HEK293 (cell line): ENCODE results near the gene TNFRSF9.

Experiments
- CTCF ChIA-PET: fragments of 350-600 bp; formaldehyde crosslinking; extraction: SDS; loops from one replicate; lab custom pipeline; 2021; ENCODE audit warnings: antibody characterized with exemption; lab: Yijun Ruan, JAX
- POLR2A ChIA-PET: fragments of 300-600 bp; formaldehyde crosslinking; extraction: SDS; loops from one replicate; lab custom pipeline; 2020; ENCODE audit warnings: antibody characterized with exemption, inconsistent platforms; lab: Yijun Ruan, JAX
- H3K27ac ChIP-seq: fragments of 200-500 bp; sonication (Bioruptor generic); 2 replicates; pipeline ENCODE4 v1.5.1; 2014; ENCODE audit warnings: low read depth, low read length, control low read depth, inconsistent platforms; ENCODE audit errors: extremely low read depth
- H3K36me3 ChIP-seq, 2 experiments: fragments of 200-500 bp in 1 of 2; sonication (Bioruptor generic) in 1 of 2; 1 replicate in 1 of 2; 2 replicates in 1 of 2; pipeline ENCODE4 v1.5.1; 2014 to 2017; ENCODE audit warnings: inconsistent platforms in 2 of 2, low read length in 2 of 2; ENCODE audit not compliant: control insufficient read depth in 2 of 2, insufficient read depth in 1 of 2
- H3K4me1 ChIP-seq: fragments of 200-500 bp; sonication (Bioruptor generic); 2 replicates; pipeline ENCODE4 v1.5.1; 2014; ENCODE audit warnings: mild to moderate bottlenecking, low read length, inconsistent platforms; ENCODE audit not compliant: control insufficient read depth, insufficient read depth
- H3K4me3 ChIP-seq: 2 replicates; pipeline ENCODE4 v1.5.1; 2011; ENCODE audit warnings: low read depth, mild to moderate bottlenecking, control low read depth, low read length, moderate library complexity
- H3K9me3 ChIP-seq: fragments of 200-500 bp; sonication (Bioruptor generic); 2 replicates; pipeline ENCODE4 v1.5.1; 2014; ENCODE audit warnings: low read depth, low read length, inconsistent platforms; ENCODE audit not compliant: control insufficient read depth, insufficient read depth
- ATF2 ChIP-seq: fragments of 450-650 bp; formaldehyde crosslinking; IDR thresholded peaks from 2 replicates; pipeline ENCODE4 v1.5.1; 2016; ENCODE audit warnings: missing biosample characterization, missing genetic modification characterization, low read depth
- FEZF1 ChIP-seq: fragments of 450-650 bp; formaldehyde crosslinking; IDR thresholded peaks from 2 replicates; pipeline ENCODE4 v1.5.1; 2016; ENCODE audit warnings: missing biosample characterization, missing genetic modification characterization
- PRDM1 ChIP-seq: fragments of 450-650 bp; formaldehyde crosslinking; IDR thresholded peaks from 2 replicates; pipeline ENCODE4; 2016; ENCODE audit warnings: missing biosample characterization, missing genetic modification characterization
- REST ChIP-seq: fragments of 450-650 bp; formaldehyde crosslinking; IDR thresholded peaks from 2 replicates; pipeline ENCODE4 v1.5.1; 2016; ENCODE audit warnings: missing biosample characterization, missing genetic modification characterization
- SCRT2 ChIP-seq: fragments of 450-650 bp; formaldehyde crosslinking; IDR thresholded peaks from 2 replicates; pipeline ENCODE4 v1.5.1; 2016; ENCODE audit warnings: missing biosample characterization, missing genetic modification characterization
- TCF7L2 ChIP-seq: IDR thresholded peaks from 2 replicates; pipeline ENCODE4 v1.6.1; 2011; ENCODE audit warnings: low read depth, mild to moderate bottlenecking, inconsistent platforms, low read length, moderate library complexity, borderline replicate concordance
- ZBTB49 ChIP-seq: fragments of 450-650 bp; formaldehyde crosslinking; IDR thresholded peaks from 2 replicates; pipeline ENCODE4 v1.5.1; 2016; ENCODE audit warnings: missing biosample characterization, missing genetic modification characterization, low read depth
- ZNF174 ChIP-seq: fragments of 450-650 bp; formaldehyde crosslinking; IDR thresholded peaks from 2 replicates; pipeline ENCODE4 v1.5.0; 2017; ENCODE audit warnings: missing biosample characterization, mild to moderate bottlenecking, missing genetic modification characterization
- ZNF274 ChIP-seq, 2 experiments: fragments of 200-500 bp in 1 of 2; fragments of 450-650 bp in 1 of 2; sonication (Bioruptor generic) in 1 of 2; formaldehyde crosslinking in 1 of 2; IDR thresholded peaks; 2 replicates each; pipeline versions ENCODE4 v1.5.1 to v1.6.1; 2014 to 2016; ENCODE audit warnings: borderline replicate concordance in 1 of 2, inconsistent platforms in 1 of 2, low read length in 1 of 2, missing biosample characterization in 1 of 2, missing genetic modification characterization in 1 of 2
- ZNF335 ChIP-seq: fragments of 450-650 bp; formaldehyde crosslinking; conservative IDR thresholded peaks from 2 replicates; pipeline ENCODE4 v1.5.1; 2016; ENCODE audit warnings: missing biosample characterization, missing genetic modification characterization
- ZNF350 ChIP-seq: fragments of 450-650 bp; formaldehyde crosslinking; IDR thresholded peaks from 2 replicates; pipeline ENCODE4 v1.5.0; 2017; ENCODE audit warnings: missing biosample characterization, mild to moderate bottlenecking, missing genetic modification characterization
- ZNF473 ChIP-seq: fragments of 450-650 bp; formaldehyde crosslinking; IDR thresholded peaks from 2 replicates; pipeline ENCODE4 v1.5.1; 2017; ENCODE audit warnings: missing biosample characterization, missing genetic modification characterization
- ZNF629 ChIP-seq: fragments of 450-650 bp; formaldehyde crosslinking; IDR thresholded peaks from 2 replicates; pipeline ENCODE4 v1.5.1; 2017; ENCODE audit warnings: missing biosample characterization, missing genetic modification characterization
- ZNF830 ChIP-seq: fragments of 450-650 bp; IDR thresholded peaks from 2 replicates; pipeline ENCODE4 v1.5.0; 2018; ENCODE audit warnings: missing biosample characterization, missing genetic modification characterization, low read depth, mild to moderate bottlenecking, moderate library complexity
- ZNF843 ChIP-seq: fragments of 450-650 bp; formaldehyde crosslinking; IDR thresholded peaks from 2 replicates; pipeline ENCODE4 v1.5.1; 2016; ENCODE audit warnings: missing biosample characterization, missing genetic modification characterization
- ZSCAN4 ChIP-seq: fragments of 450-650 bp; formaldehyde crosslinking; IDR thresholded peaks from 2 replicates; pipeline ENCODE4 v1.5.1; 2017; ENCODE audit warnings: missing biosample characterization, missing genetic modification characterization

TNFRSF9 gene

GRCh38 chr1:7931446-7931812, 9.2 kb downstream of the TNFRSF9 start:
- no peak overlapping the region for H3K4me3 ChIP-seq
- no peaks in the 10 kb centered on the region for H3K4me1 ChIP-seq
- H3K9me3 ChIP-seq, result no peaks in the 10 kb centered on the region
- no peak for TF ChIP-seq ZNF843 (tag by site-specific recombination)
- ChIA-PET POLR2A (no interaction called here), CTCF (no interaction called here)
- no peaks in the 10 kb centered on the region for H3K36me3 ChIP-seq
- H3K27ac ChIP-seq, result no peak overlapping the region

GRCh38 chr1:7930645-7931445, 9.8 kb downstream of the TNFRSF9 start:
- Histone ChIP-seq H3K4me1 (no peaks in the 10 kb centered on the region), H3K36me3 (no peaks in the 10 kb centered on the region), H3K4me3 (no peak overlapping the region), H3K27ac (no peak overlapping the region), H3K9me3 (no peaks in the 10 kb centered on the region)
- POLR2A ChIA-PET, result interaction anchor here (0.6 kb wide), 1 partner anchor 30 kb away, joined by 3 read pairs; no protein-coding TSS in a partner anchor
- CTCF ChIA-PET, result no interaction called here
- peak; percentile 21; the same call in 1 of the 2 replicates for TF ChIP-seq ZNF629
- peak; percentile 90 for TF ChIP-seq ATF2
- 0 out of 2 replicates have a peak, but pooled peaks have one; percentile 36 for TF ChIP-seq REST
- TF ChIP-seq TCF7L2, result no peak
- peak; percentile 53; the same call in 1 of the 2 replicates for TF ChIP-seq SCRT2

- TF ChIP-seq ZNF174, result no peak
- no peak for TF ChIP-seq ZBTB49 (tag by site-specific recombination)
- TF ChIP-seq ZSCAN4 (tag by site-specific recombination), result no peak
- TF ChIP-seq ZNF335 (tag by site-specific recombination), result no peak
- no peak for TF ChIP-seq ZNF350 (tag by site-specific recombination)
- TF ChIP-seq ZNF274 (IDR thresholded peaks at IDR 0.05; ENCODE audit: low read length), result no peak
- TF ChIP-seq ZNF274 (tag by site-specific recombination; IDR thresholded peaks at IDR 0.05; ENCODE audit: borderline replicate concordance), result no peak
- TF ChIP-seq FEZF1 (tag by site-specific recombination), result no peak
- no peak for TF ChIP-seq ZNF473
- TF ChIP-seq ZNF830 (tag by site-specific recombination), result no peak
- no peak for TF ChIP-seq PRDM1 (tag by site-specific recombination)
- TF ChIP-seq, all 188 proteins: peak for 0
- POLR2A ChIA-PET, result no interaction called here
- CTCF ChIA-PET, result no interaction called here
- Histone ChIP-seq H3K4me1 (no peaks in the 10 kb centered on the region), H3K36me3 (no peaks in the 10 kb centered on the region), H3K4me3 (no peak overlapping the region), H3K27ac (no peak overlapping the region), H3K9me3 (no peaks in the 10 kb centered on the region)
These were observed 11.0 kb downstream of the TNFRSF9 start for GRCh38 chr1:7929637-7930036.
